ENCODE data around the gene PITPNM2.
"Not testable (repeated sequence)": the region's sequence is repeated elsewhere in the genome, so short reads cannot be mapped to it uniquely, and the experiment has no call there.

Gene PITPNM2

GRCh38 chr12:123119808-123120207 is 31.1 kb downstream of the PITPNM2 start:
- DNase-seq, result no peak

DNA sequence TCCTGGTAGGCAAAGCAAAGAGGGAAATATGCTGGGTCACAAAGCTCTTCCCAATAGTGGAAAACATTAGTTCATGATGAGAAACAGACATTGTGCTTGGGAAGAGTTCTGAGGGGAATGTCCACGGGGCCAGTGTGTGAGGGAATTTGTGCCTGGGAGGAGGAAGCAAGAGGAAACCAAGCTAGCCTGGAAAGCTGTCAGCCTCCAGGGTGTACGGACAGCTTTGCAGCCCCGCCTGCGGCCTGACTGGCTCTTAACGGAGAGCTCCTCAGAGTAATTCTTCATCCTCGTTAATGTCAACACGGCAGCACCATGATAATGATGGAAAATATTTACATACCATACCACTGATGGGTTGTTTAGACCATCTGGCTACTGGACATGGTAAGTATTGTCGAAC is 32.4 kb downstream of the PITPNM2 start:
- no peak for DNase-seq

DNA sequence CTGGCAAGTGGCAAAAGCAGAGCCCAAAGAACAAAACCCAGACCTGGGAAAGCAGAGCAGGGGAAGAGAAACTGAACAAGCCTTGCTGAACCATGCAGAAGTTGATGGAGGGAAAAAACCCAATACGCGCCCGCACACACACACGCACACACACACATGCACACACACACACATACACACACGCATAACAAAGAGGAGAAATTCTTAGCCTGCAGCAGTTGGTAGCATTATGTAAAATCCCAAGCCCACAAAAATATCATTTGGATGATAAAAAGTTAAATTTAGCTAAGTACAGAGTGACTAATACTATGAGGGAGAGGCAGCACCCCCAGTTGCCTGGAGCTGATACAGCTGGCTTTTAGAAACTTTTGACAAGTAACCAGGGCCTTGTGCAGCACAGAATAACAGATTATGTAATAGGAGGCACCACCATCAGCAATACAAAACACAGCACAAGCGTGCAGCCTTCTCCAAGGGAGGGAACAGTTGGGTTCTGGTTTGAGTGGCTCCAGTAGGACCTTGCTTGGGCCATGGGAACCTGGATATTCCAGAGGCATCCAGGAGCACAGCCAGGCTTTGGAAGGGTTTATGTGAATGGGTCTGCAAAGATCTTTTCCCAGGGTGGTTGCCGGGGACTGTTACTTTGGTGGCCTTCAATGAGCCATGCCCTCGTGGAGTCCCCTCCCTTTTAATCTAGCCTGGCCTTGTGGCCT is 35.3 kb downstream of the PITPNM2 start:
- no peak for DNase-seq

DNA sequence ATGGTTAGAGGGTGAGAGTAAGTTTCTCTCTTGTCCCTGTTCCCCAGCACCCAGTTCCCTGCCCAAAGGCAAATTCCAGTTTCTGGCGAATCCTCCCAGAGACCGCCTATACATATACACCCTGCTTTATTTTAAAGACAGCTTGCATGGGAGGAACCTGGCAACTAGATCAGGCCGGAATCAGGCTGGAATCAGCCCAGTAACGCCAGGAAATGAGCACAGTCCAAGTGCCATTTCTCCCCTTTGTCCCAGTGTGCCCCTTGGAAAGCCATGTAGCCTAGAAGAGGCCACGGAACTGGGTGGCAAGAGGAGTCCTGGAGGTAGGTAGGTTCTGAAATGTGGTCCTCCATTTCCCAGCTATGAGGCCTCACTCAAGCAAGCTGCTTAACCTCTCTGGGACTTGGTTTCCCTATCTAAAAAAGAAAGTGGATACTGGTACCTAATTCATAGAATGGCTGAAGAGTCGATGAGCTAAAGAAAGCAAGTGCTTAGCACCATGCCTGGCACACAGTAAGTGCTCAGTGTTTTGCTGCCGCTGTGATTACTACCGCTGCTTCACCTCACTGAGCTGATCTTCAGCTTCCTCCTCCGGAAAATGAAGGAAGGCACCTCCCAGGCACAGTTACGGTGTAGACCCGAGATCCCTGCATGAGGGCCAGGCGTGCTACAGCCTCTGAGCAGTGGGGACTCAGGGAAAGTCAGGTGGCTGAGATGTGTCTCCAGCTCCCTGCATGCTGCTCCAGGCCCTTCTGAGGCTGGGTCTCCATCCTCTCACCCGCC is 36.4 kb downstream of the PITPNM2 start:
- no peak for DNase-seq

DNA sequence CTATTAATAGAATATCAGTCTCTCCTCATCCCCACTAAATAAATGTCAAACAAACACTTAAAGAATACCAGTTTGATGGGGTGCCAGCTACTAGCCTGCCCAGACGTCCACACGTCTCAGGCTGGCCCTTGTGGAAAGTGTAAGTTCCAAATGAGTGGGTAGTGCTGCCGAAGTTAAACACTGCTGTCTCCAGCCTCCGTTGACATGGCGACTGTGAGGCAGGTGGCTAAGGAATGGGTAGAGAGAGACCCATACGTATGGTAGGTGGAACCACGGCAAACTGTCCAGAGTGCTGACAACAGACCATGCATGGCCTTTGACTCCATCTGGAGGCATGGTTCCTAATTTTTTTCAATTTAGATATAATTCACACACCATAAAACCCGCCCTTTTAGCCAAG is 37.9 kb downstream of the PITPNM2 start:
- DNase-seq, result no peak

- no peak for DNase-seq
Observed at GRCh38 chr12:123111498-123112165, 39.3 kb downstream of the PITPNM2 start.

DNA sequence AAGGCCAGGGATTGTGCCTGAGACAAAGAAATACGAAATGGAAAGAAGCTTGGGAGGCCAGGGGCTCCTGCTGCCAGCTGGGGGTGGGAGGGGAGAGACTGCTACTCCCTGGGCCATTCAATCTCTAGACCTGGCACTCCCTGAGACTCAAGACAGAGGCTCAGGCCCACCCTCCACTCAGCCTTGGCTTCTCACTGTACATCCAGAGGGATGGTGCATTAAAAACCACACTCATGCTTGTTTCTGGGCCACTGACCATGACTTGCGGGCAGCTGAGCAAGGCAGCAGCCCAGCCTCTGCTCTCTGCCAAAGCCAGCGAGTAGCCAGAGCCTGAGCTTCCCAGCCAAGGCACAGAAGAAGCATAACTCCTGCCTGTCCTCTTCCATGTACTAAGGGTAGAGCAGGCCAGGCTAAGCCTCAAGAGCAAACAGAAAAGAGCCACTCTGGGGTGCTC is 41.5 kb downstream of the PITPNM2 start:
- no peak for DNase-seq

DNA sequence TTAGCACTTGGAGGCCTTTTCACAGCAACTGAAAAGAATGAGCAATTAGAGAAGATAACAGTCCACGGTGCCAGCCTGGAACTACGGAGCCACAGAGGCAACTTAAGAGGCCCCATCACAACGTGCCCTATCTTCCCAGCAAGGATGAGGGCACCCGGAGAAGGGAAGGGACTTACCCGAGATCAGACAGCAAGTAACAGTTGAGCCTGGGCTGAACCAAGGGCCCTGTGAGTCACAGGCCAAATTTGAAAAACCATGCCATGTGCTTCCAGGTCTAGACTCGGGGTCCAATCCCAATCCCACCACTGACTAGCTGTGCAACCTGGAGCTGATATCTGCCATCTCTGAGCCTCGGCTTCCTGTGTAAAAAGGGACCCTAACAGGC is 42.2 kb downstream of the PITPNM2 start:
- no peak for DNase-seq

GRCh38 chr12:123107926-123108681 is 42.8 kb downstream of the PITPNM2 start:
- DNase-seq, result no peak

DNA sequence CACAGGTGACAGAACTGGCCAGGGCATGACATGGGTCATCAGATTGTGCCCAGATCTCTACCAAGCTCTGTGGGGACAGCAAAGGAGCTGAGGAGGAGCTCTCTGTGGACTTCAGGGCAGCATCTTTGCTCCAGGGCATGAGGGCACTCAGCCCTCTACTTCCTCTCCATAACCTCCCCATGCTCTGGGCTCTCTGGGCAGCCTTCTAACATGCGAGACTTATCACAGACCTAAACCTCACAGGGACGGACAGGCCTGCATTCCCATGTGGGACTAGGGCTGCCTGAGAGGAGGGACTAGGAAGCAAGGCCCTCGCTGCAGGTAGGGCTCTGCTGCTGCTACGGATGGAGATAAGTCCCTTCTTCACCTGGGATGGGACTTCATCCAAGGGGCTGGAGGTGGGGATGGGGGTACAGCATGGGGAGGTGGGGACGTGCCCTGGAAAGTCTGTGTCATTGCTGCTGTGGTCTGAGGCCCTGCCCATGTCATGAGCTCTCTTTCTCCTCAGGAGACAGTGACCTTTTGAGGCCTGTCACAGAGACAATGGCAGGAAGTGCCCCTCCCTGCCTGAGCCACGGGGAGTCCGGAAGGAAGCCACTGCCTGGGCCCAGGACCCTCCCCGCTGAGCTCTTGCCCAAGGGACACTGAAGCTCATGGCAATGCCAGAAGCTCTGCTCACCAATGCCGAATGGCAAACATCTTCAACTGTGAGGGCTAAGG is 44.1 kb downstream of the PITPNM2 start:
- DNase-seq, result no peak

GRCh38 chr12:123105211-123105826 is 45.6 kb downstream of the PITPNM2 start:
- no peak for DNase-seq

GRCh38 chr12:123104809-123105208 is 46.1 kb downstream of the PITPNM2 start:
- no peak for DNase-seq

DNA sequence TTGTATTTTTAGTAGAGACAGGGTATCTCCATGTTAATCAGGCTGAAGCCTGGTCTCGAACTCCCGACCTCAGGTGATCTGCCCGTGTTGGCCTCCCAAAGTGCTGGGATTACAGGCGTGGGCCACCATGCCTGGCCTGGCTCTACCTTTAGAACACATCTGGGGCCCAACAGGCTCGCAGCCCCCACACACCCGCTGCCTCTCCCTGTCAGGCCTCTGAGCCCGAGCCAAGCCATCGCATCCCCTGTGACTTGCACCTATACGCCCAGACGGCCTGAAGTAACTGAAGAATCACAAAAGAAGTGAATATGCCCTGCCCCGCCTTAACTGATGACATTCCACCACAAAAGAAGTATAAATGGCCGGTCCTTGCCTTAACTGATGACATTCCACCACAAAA is 46.8 kb downstream of the PITPNM2 start:
- not testable (repeated sequence) for DNase-seq

- no peak for DNase-seq
Observed at GRCh38 chr12:123102781-123103503, 47.9 kb downstream of the PITPNM2 start.

DNA sequence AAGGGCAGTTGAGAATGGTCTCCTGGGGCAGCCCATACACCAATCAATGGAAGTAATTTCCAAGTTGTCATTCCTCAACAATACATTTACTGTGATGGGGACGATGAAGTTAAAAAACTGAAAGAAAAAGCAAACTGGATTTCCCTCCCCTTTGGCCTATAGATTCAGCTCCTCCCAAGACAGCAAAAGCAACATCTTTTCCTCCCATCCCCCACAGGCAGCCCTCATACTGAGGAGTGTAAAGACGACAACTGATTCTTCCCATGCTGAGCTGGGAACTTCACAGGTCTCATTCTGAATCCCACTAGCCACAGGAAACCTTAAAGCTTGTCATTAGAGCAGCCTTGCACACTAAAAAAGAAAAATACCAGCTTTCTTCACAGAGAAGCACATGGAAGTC is 48.5 kb downstream of the PITPNM2 start:
- DNase-seq, result no peak

DNA sequence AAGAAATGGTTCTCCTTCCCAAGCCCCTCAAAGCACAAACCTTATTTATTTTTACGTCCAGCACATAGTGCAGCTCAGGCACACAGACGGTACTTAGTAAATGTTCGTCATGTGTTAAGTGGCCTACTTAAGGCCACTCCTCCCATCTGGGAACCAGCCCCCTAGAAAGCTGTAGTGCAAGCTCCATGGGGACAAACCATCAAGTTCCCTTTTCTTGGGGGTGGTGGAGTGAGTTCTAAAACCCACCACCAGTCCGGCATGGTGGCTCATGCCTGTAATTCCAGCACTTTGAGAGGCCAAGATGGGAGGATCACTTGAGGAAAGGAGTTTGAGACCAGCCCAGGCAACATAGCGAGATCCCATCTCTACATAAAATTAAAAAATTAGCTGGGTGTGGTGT is 49.4 kb downstream of the PITPNM2 start:
- no peak for DNase-seq

All from GDM1 (cell line).